ENCODE data around the gene ZSCAN5A.
"Not testable (repeated sequence)": the region's sequence is repeated elsewhere in the genome, so short reads cannot be mapped to it uniquely, and the experiment has no call there.

ZSCAN5A gene

DNA sequence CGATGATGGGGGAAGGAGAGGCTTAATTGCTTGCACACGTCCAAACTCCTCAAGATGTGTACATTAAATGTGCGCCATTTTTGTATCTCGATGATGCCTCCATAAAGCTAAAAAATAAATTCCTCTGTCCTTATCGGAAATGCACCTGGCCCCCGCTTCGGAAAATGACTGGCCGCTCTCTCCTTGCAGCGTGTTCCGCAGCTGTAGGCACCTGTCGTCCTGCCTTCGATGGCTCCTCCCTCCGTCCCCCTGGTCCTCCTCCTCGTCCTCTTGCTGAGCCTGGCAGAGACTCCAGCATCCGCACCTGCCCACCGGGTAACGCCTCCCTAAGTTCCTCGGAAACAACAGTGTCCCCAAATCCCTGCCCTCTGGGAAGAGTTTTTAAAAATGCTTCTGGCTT, 137.8 kb downstream of the ZSCAN5A start:
- TF ChIP-seq, protein P1, sequence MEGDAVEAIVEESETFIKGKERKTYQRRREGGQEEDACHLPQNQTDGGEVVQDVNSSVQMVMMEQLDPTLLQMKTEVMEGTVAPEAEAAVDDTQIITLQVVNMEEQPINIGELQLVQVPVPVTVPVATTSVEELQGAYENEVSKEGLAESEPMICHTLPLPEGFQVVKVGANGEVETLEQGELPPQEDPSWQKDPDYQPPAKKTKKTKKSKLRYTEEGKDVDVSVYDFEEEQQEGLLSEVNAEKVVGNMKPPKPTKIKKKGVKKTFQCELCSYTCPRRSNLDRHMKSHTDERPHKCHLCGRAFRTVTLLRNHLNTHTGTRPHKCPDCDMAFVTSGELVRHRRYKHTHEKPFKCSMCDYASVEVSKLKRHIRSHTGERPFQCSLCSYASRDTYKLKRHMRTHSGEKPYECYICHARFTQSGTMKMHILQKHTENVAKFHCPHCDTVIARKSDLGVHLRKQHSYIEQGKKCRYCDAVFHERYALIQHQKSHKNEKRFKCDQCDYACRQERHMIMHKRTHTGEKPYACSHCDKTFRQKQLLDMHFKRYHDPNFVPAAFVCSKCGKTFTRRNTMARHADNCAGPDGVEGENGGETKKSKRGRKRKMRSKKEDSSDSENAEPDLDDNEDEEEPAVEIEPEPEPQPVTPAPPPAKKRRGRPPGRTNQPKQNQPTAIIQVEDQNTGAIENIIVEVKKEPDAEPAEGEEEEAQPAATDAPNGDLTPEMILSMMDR (conservative IDR thresholded peaks at IDR 0.05; ENCODE audit: low read length): no peak
- no peak overlapping the region for H3K4me3 ChIP-seq (ENCODE audit: low read length)
- DNase-seq (ENCODE audit: low read depth): no peak

DNA sequence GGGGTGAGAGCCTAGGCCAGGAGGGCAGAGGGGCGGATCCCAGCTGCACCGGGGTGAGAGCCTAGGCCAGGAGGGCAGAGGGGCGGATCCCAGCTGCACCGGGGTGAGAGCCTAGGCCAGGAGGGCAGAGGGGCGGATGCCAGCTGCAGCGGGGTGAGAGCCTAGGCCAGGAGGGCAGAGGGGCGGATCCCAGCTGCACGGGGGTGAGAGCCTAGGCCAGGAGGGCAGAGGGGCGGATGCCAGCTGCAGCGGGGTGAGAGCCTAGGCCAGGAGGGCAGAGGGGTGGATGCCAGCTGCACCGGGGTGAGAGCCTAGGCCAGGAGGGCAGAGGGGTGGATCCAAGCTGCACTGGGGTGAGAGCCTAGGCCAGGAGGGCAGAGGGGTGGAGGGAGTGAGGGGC, 138.3 kb downstream of the ZSCAN5A start:
- H3K4me3 ChIP-seq (ENCODE audit: low read length); DNase-seq (ENCODE audit: low read depth): not testable (repeated sequence)

- not testable (repeated sequence) for DNase-seq (ENCODE audit: low read depth); H3K4me3 ChIP-seq (ENCODE audit: low read length)
Observed at GRCh38 chr19:56175861-56176307, 138.8 kb downstream of the ZSCAN5A start, which contains the start of gene GALP. Gene GALP (plus strand): TSS chr19:56176008. CDS start chr19:56177109, 1,101 bp downstream.

DNA sequence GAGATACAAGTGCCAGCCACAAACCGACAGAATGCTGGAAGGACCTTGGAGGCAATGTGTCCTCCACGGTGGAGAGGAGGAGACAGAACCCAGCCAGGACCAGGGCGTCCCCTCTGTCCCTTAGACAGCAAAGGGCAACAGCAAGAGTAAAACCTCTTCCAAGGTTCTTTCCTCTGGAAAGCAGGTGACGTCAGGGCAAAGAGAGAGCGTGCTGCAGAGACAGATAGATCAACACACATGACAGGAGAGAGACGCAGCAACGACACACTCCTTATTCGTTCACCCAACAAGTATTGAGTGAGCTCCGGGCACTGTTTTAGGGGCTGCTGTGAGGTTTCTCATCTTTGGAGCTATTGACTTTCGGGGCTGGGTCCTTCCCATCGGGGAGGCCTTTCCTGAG, 140.1 kb downstream of the ZSCAN5A start:
- no peak overlapping the region for H3K4me3 ChIP-seq (ENCODE audit: low read length)
- TF ChIP-seq, protein P1 (conservative IDR thresholded peaks at IDR 0.05; ENCODE audit: low read length): no peak
- no peak for DNase-seq (ENCODE audit: low read depth)

- TF ChIP-seq, protein P1 (conservative IDR thresholded peaks at IDR 0.05; ENCODE audit: low read length): no peak
- H3K4me3 ChIP-seq (ENCODE audit: low read length): no peak overlapping the region
- no peak for DNase-seq (ENCODE audit: low read depth)
Observed at GRCh38 chr19:56174086-56174485, 140.6 kb downstream of the ZSCAN5A start.
